GM21381 (cell line): ENCODE measurements around the gene USP32.

Experiments used
- ATAC-seq: cut with Tn5 transposase; IDR thresholded peaks from one replicate; pipeline ENCODE4 v1.9.1; 2021; ENCODE audit warnings: mild to moderate bottlenecking, moderate library complexity; ENCODE audit not compliant: unreplicated experiment

Gene USP32

DNA sequence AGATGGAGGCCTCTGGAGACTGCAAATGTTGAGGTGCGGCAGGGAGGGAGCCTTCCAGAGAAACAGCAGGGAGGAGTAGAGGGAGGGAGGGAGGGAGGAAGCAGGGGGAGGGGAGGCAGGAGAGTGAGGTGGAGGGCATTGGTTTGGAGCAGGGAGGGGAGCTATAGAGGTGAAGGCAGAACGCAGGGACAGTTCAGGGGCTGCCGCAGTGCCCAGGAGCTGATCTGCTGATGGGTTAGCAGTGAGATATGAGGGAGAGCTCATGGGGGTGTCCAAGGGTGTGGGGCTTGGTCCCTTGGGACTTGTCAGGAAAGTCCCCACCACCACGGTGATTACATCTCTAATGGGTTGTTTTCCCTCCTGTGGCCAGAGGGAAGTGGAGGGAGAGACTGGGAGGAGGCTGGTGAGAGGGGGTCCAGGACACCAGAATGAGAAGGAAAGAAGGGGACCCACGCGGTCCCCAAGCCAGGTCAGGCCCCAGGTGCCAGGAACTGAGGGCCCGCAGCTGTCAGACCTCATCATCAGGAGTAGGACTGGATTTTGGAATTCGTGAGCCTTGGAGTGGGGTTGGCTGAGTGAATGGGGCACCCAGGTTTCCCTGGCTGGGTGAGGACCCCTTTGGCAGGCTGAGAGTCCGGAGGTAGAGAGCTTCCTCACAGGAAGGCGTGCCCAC, 231.0 kb downstream of the USP32 start:
- ATAC-seq: no peak

DNA sequence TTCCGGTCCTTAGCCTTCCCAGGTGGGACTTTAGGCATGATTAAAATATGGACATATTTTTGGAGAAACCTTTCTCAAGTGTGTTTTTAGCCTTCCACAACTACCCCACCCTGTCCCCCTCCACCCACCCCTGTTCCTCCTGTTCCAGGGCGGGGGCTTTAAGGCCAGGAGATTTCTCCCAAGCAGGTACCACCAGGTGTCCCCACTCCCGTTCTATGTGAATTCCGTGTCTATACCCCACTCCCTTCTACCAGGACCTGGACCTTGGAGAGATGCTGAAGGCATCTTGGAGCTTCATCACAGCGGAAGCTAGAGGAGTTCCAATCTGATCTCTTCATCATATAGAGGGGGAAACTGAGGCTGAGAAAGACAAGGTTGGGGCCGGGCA, 232.5 kb downstream of the USP32 start:
- ATAC-seq: no peak

DNA sequence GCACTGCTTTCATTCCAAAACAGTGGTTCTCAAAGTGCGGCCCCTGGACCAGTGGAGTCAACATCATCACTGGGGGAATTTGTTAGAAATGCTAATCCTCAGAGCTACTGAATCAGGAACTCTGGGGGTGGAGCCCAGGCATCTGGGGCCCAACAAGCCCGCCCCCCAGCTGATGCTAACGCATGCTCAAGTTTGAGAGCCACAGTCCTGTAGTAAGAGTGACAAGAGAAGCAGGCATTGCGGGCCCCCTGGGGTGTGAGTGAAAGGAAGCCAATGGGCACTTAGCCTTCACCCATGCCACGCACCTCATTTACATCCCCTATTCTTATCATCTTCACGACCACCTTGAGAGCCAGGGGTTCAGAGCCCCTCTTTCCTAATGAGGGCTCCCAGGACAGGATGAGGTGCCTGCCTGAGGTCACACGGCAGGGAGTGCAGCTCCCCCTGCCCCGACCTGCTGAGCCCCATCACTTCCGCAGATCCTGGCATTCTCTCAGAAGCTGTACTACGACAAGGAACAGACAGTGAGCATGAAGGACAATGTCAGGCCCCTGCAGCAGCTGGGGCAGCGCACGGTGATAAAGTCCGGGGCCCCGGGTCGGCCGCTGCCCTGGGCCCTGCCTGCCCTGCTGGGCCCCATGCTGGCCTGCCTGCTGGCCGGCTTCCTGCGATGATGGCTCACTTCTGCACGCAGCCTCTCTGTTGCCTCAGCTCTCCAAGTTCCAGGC, 233.0 kb downstream of the USP32 start:
- ATAC-seq: no peak

DNA sequence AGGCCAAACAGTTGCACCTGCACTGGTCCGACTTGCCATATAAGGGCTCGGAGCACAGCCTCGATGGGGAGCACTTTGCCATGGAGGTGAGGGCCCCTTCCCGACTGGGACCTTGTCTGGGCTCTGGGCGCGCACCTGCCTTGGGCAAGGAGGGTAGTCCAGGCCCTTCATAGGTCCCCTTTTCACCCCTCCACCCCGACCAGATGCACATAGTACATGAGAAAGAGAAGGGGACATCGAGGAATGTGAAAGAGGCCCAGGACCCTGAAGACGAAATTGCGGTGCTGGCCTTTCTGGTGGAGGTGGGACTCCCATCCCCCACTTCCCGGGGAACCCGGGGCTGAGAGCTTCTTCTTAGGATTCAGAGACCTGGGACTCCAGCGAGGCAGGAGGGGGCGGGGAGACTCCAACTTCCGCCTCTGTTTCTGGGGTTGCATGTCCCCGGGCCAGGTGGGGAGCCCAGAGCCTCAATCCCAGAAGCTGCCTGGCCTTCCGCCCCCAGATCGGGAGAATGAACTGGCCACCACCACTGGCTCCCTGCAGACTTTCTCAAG, 234.4 kb downstream of the USP32 start:
- ATAC-seq: no peak

DNA sequence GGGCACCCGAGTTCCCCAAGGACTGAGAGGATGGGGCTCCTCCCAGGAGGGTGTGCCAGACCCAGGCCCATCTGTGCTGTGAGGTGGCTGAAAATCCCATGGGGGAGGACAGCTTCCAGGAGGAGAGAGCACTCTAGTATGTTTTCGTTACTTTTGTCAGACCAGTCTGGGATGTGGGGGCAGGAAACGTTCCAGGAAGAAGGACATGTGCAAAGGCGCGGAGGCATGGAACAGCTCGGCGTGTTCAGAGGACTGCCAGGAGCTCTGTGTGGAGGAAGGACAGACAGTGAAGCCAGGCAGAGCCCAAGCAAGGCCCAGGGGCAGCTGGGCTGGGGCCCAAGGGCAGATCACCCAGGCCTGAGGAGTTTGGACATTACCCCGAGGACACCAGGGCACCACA, 235.2 kb downstream of the USP32 start:
- ATAC-seq: no peak

DNA sequence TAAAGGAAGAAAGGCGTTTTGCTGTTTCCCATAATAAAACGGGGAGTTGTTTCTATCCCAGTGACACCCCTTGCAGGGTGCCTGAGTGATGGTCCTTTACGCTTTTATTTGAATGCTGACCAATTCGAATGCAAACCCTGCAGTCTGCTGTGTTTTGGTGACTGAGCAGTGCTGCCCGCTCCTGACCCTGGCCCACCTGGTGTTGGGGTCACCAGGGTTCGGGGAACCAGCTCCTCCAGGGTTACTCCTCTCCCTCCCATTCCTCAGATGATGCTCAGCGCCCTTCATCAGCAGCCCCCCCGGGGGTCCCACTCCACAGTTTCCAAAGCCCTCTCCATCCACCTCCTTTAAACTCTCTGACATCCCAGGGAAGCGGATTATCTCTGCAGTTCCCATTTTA, 236.1 kb downstream of the USP32 start:
- no peak for ATAC-seq

DNA sequence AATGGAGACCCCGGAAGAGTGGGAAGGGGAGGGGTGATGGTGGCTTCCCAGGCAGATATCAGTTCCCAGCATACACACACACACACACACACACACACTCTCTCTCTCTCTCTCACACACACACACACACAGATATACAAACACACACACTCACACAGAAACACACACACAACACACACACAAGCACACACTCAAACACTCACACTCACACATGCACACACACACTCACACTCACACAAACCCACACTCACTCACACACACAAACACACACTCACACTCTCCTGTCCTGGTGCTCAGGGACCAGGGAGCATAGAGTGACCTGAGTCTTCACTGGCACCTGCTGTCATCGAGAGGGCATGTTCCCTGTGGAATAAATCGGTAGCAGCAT, 236.5 kb downstream of the USP32 start:
- no peak for ATAC-seq

DNA sequence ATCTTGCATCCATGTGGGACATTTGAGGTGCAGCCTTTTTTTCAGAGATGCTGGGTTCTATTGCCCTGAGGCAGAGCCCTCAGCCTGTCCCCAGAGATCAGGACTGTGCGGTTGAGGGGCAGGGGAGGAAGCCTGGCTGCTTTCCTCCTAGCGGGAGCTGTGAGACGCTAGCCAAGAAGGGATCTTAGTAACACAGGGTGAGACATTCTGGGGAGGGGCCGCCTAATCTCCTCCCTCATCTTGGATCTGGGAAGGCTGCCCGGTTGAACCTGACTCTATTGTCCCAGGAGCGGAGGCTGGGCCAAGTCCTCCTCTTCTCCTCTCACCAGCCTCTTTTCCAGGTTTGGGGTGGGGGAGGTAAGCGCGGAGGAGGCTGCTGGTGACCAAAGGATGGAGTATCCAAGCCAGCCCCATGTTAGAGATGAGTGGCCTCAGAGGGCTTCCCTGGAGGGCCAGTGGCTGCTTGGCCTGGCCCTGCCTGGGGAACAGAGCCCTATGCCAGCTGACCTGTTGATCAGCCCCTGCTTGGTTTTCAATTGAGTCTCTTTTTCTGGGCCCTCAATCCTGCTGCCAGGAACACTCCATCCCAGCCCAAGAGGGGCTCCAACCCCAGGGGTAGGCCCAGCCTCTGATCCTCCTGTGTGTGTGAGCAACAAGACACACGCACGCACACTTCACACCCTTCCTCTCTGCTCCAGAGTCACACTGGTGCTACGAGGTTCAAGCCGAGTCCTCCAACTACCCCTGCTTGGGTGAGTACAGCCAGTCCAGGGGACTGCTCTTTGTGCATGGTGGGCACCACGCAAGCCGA, 237.1 kb downstream of the USP32 start:
- no peak for ATAC-seq

DNA sequence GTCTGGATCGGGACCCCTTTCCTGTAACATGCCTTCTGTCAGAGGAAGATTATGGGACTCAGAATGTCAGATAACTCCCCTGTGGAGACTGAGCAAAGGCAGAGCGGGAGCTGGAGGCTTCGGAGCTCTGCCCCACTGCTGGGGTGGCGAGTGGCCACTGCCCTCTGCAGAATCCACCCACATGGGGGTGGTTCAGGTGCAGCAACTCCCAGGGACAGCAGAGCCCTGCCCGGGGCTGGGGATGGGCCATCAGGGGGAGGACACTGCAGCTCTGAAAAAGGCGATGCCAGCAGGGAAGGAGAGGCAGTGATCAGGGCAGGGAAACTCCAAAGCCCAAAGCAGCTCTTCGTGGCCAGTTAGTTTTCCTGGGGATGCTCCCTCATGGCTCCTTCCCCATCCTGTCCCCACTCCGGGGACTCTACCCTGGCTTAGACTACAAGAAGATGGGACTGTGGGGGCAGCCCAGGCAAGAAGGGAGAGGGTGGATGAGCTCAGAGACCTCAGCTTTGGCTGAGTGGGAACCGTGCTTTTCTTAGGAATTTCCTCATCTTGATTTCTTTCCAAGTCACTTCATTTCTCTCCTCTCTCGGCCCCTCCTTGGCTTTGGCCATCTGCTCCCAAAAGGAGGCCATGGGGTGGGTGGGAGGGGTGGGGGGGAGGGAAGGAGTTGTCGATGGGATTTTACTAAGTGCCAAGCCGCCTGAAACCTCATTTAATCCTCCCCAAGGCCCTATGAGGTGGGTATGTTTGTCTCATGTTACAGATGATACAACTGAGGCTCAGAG, 238.1 kb downstream of the USP32 start:
- no peak for ATAC-seq

DNA sequence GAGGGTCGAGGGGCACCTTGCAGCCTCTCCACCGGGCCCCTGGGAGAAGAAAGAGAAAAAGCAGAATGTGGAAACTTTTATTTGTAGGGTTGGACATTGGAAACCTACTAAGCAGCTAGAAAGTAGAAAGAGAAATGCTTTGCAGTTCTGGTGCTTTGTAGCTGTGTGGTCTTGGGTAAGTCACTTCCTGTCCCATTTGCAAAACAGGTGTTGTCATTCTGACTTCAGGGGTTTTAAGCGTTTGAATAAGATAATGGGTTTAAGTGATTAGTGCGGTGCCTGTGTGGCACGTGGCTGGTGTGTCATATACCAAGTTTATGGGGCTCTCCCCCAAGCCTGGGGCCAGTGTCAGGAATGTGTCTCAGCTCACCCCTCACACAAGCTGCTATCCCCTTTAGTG, 240.6 kb downstream of the USP32 start:
- no peak for ATAC-seq

DNA sequence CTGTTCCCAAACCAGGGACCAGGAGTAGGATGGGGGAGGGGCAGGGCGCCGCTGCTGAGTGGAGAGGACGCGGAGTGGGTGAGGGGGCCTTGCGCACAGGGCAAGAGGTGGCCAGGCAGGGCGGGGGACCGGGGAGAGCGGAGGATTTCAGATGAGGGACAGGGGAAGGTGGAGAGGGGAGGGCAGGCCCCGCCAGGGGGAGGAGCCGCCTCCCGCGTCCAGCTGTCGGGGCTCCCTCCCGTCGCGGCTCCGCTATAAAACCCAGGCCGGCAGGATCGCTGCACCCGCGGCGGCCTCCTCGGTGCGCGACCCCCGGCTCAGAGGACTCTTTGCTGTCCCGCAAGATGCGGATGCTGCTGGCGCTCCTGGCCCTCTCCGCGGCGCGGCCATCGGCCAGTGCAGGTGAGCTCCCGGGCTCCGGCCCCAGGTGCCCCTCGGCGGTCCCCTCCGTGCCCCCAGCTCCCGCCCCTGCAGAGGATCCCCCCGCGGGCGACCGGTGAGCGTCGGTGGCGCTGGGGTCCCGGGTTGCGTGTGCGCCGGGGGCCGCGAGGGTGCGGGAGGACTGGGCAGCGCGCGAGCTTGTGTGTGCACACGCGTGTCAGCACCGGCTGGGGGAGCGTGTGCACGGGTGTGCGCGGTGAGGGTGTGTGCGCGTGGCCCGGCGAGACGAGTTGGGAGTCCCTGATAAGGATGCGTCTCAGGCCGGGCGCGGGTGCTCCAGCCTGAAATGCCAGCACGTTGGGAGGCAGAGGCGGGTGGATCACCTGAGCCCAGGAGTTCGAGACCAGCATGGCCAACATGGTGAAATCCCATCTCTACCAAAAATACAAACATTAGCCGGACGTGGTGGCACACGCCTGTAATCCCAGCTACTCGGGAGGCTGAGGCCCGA, 242.0 kb downstream of the USP32 start, which contains the start of gene CA4:
CA4 (plus strand) TSS at position 283 of the 892 bp plus-strand sequence; CDS start at position 345, 62 bp downstream.
- ATAC-seq: no peak

DNA sequence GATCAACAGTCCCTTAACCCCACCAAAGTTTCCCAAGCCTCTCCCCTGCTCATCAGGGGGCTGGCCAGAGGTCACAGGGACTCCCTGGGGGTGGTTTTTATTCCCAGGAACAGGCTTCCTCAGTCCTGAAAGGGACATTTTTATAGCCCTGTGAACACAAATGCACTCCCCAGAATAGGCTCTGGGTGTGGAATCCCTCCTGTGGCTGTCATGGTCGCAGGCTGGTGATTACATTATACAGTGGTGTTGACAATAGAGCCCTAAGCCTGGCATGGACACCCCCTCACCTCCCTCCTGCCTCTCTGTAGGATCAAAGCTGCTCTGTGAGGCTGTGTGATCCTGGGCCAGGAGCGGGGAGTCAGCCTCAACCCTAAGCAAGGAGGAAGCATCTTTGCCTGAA, 243.6 kb downstream of the USP32 start:
- no peak for ATAC-seq

DNA sequence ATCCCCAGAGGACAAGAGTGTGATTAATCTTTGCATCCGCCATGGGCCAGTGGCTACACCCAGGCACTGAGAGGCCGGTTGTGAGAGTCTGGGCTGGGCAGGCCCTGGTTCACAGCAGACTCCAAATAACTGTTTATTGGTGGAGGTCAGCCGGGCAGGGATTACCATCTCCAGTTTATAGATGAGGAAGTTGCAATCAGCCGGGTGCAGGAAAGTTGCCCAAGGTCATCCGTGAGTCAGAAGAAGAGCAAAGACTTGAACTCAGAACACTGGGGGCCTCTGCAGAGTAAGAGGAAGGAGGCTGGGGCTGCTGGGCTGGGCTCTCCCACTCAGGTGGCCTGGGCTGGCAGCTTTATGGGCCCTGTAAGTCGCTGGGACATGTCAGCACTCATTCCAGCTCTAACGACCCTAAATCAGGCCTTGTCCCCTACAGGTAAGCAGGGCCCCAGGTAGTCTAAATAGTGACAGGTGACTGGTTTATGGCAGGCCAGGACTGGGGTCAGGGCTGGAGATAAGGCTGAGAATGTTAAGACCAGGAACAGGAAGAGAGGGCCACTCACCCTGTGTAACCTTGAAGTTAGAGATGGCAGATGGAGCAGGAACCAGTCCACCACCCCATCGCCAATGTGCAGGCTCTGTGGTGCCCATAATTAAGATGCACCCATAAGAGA, 244.2 kb downstream of the USP32 start:
- ATAC-seq: no peak

DNA sequence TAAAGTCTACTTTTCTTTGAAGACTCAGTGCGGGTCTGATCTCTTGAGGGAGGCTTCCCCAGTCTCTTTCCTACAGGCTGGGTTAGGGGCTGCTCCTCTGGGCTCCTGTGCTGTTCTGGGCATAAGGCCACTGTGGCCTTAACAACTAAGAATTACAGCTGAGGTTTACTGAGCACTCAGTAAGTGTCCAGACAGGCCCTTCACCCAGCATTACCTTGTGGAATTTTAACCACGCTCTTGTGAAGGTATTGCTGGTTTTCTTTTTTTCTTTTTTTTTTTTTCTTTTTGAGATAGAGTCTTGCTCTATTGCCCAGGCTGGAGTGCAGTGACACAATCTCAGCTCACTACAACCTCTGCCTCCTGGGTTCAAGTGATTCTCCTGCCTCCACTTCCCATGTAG, 245.7 kb downstream of the USP32 start:
- ATAC-seq: no peak

DNA sequence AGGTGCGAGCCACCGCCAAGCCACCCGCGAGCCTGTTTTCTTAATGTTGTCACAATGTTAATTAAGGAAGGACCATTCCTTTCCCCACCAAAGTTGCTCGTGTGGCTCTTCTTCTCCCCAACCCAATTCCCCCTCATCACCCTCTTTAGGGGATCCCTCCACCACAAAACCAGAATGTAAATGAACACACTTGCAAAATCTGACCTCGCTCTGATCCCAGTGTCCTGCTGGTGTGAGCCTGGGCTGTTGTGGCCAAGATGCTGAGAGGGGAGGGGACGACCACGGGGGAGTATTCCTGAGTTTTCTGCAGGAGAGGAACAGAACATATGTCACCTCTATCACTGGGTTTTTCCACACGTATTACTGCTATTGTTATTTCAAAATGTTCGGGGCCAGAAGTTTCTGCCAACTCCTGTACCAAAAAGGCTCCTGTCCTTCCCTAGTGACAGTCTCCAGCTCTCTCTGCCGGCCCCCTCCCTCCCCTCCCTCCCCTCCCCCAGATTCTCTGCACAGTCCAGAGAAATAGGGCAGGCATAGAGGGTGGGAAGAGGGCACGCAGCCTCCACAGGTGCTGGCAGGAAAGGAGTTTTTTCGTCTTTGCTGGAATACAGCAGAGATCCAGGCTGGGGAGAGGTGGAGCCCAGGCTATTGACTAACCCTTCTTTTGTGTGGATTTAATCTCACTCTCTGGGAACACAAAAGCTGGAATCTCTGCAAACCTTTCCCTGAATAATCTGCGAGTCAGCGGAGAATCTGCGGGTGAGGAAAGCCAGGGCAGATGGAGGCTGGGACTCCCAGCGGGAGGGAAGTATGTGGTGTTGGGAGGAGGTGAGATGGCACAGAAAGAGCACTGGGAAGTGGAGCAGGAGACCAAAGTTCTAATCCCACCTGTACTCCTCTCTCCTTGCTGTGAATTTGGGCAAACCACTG, 246.7 kb downstream of the USP32 start:
- ATAC-seq: no peak

DNA sequence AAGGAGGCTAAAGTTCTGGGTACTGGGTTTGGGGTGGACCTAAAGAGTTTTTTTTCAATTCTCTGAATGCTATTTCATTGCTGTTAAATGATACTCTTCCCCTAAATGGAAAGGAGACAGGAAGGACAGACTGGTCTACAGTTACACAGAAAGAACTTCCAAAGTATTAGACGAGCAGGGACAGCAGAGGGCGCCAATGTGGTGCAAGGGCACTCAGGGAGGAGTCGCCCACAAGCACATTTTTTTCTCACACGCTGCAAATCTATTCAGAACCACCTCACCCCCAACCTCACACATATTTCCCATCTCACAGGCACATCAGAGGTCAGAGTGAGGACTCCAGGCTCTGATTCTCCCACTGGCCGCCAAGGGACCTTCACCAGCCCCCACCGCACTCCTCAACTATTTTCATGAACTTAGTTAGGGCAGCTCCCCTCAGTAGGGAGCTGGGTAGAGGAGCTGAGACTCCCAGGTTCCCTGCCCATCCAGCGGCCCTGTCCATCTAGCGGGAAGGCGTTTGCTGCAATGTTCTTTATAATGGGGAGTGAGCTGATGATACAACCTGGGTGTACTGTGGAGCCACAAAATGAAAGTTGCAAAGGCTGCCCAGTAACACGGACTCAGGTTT, 248.9 kb downstream of the USP32 start:
- ATAC-seq: no peak

DNA sequence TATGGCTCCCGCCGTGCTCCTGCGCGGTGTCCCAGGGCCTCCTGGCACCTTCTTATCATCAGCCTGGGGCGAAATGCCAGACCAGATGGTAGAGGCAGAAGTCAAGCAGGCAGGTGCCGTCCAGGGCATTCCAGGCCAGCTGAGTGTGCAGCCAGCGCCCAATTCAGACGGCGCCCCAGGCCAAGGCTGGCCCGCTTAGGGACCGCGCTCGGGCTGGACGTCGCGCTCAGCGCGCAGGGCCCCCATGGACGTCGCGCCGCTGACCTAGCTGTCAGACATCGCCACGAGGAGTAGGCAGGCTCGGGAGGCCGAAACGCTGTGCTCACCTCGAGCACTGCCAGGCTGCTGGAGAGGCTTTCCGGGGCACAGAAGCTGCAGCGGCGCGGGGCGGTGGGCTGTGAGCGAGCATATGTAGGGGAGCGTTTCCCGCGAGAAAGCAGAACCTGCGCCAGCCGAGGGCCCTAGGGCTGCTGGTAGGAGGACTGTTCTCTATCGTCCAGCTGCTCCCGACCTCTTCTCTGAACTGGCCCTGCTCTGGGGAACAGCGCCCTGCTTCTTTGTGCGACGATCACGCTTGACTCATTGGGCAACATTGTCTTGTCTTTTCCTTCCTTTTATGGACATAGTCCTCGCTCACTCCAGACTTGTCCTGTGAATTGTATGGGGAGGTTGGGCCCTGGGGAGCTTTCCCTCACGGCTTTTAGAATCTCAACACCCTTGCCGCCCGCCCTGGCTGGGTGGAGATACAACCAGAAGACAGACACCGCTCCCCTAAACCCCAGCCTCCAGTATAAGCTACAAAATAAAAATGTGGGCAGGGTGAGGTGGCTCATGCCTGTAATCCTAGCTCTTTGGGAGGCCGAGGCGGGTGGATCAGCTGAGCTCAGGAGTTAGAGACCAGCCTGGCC, 250.6 kb downstream of the USP32 start:
- no peak for ATAC-seq
